GM19467 (cell line): ENCODE measurements around the gene TNXB.
"Not testable (repeated sequence)": the region's sequence is repeated elsewhere in the genome, so short reads cannot be mapped to it uniquely, and the experiment has no call there.

Experiments used
- ATAC-seq: cut with Tn5 transposase; IDR thresholded peaks from one replicate; pipeline ENCODE4 v1.9.1; 2021; ENCODE audit warnings: mild to moderate bottlenecking, moderate library complexity; ENCODE audit not compliant: unreplicated experiment

TNXB gene

GRCh38 chr6:32112431-32112980 lies 3.4 kb upstream of the TNXB start:
- ATAC-seq: no peak

- no peak for ATAC-seq
Observed at GRCh38 chr6:32111424-32112066, 2.4 kb upstream of the TNXB start.

- no peak for ATAC-seq
Observed at GRCh38 chr6:32110632-32111031, 1.5 kb upstream of the TNXB start.

GRCh38 chr6:32109765-32110160 lies 625 bp upstream of the TNXB start:
- ATAC-seq: no peak

- no peak for ATAC-seq
Observed at GRCh38 chr6:32108727-32109113, 418 bp downstream of the TNXB start.

- ATAC-seq: no peak
Observed at GRCh38 chr6:32108094-32108627, 977 bp downstream of the TNXB start.

GRCh38 chr6:32107406-32107805 lies 1.7 kb downstream of the TNXB start:
- ATAC-seq: no peak

- ATAC-seq: no peak
Observed at GRCh38 chr6:32105433-32105832, 3.7 kb downstream of the TNXB start.

- no peak for ATAC-seq
Observed at GRCh38 chr6:32102255-32102654, 6.9 kb downstream of the TNXB start.

GRCh38 chr6:32100251-32100650 lies 8.9 kb downstream of the TNXB start:
- ATAC-seq: not testable (repeated sequence)

GRCh38 chr6:32097364-32097763 lies 11.8 kb downstream of the TNXB start:
- ATAC-seq: no peak

GRCh38 chr6:32096394-32097258 lies 12.5 kb downstream of the TNXB start:
- ATAC-seq: no peak

- ATAC-seq: no peak
Observed at GRCh38 chr6:32096087-32096393, 13.1 kb downstream of the TNXB start.

- no peak for ATAC-seq
Observed at GRCh38 chr6:32095338-32096086, 13.6 kb downstream of the TNXB start.

GRCh38 chr6:32092760-32093497 lies 16.2 kb downstream of the TNXB start:
- no peak for ATAC-seq

- ATAC-seq: no peak
Observed at GRCh38 chr6:32089082-32089828, 19.9 kb downstream of the TNXB start.

GRCh38 chr6:32088487-32089049 lies 20.6 kb downstream of the TNXB start:
- no peak for ATAC-seq

GRCh38 chr6:32087574-32088486 lies 21.3 kb downstream of the TNXB start:
- ATAC-seq: no peak
